Measurements from ENCODE around the gene PELI2.
A peak's percentile ranks its signal among the peaks of the same experiment; 100 is the strongest.

The PELI2 gene

GRCh38 chr14:56119201-56119981, 1.2 kb downstream of the PELI2 start:
- peak; percentile 28 for DNase-seq (ENCODE audit: low read depth)

- DNase-seq (ENCODE audit: low read depth), result no peak
Measured at GRCh38 chr14:56120091-56120691, 2.0 kb downstream of the PELI2 start.

- DNase-seq (ENCODE audit: low read depth), result no peak
Measured at GRCh38 chr14:56121816-56122215, 3.6 kb downstream of the PELI2 start.

GRCh38 chr14:56122301-56122700, 4.1 kb downstream of the PELI2 start:
- DNase-seq (ENCODE audit: low read depth), result no peak

- DNase-seq (ENCODE audit: low read depth), result no peak
Measured at GRCh38 chr14:56124327-56124726, 6.1 kb downstream of the PELI2 start.

- DNase-seq (ENCODE audit: low read depth), result no peak
Measured at GRCh38 chr14:56125772-56126636, 7.8 kb downstream of the PELI2 start.

GRCh38 chr14:56126637-56126913, 8.4 kb downstream of the PELI2 start:
- DNase-seq (ENCODE audit: low read depth), result no peak

GRCh38 chr14:56127156-56127555, 8.9 kb downstream of the PELI2 start:
- no peak for DNase-seq (ENCODE audit: low read depth)

- DNase-seq (ENCODE audit: low read depth), result no peak
Measured at GRCh38 chr14:56129092-56129491, 10.9 kb downstream of the PELI2 start.

GRCh38 chr14:56129933-56130332, 11.7 kb downstream of the PELI2 start:
- DNase-seq (ENCODE audit: low read depth), result no peak

- no peak for DNase-seq (ENCODE audit: low read depth)
Measured at GRCh38 chr14:56131004-56131864, 13.0 kb downstream of the PELI2 start.

- no peak for DNase-seq (ENCODE audit: low read depth)
Measured at GRCh38 chr14:56131865-56132833, 13.9 kb downstream of the PELI2 start.

GRCh38 chr14:56133547-56133946, 15.3 kb downstream of the PELI2 start:
- DNase-seq (ENCODE audit: low read depth), result no peak

GRCh38 chr14:56135001-56135400, 16.8 kb downstream of the PELI2 start:
- DNase-seq (ENCODE audit: low read depth), result no peak

- DNase-seq (ENCODE audit: low read depth), result no peak
Measured at GRCh38 chr14:56135668-56136067, 17.5 kb downstream of the PELI2 start.

GRCh38 chr14:56136571-56137452, 18.6 kb downstream of the PELI2 start:
- no peak for DNase-seq (ENCODE audit: low read depth)

- DNase-seq (ENCODE audit: low read depth), result no peak
Measured at GRCh38 chr14:56137453-56137807, 19.2 kb downstream of the PELI2 start.

GRCh38 chr14:56137849-56138248, 19.6 kb downstream of the PELI2 start:
- no peak for DNase-seq (ENCODE audit: low read depth)

GRCh38 chr14:56138928-56139327, 20.7 kb downstream of the PELI2 start:
- DNase-seq (ENCODE audit: low read depth), result no peak

GRCh38 chr14:56142314-56142713, 24.1 kb downstream of the PELI2 start:
- DNase-seq (ENCODE audit: low read depth), result no peak
